ENCODE measurements around the gene PKN1.

PKN1 gene

GRCh38 chr19:14406645-14407401 is 26.3 kb upstream of the PKN1 start:
- peak; percentile 45 for DNase-seq

- peak; percentile 64 for DNase-seq
Measured at GRCh38 chr19:14407605-14408484, 25.3 kb upstream of the PKN1 start.

GRCh38 chr19:14408491-14409145 is 24.5 kb upstream of the PKN1 start:
- DNase-seq, result peak; percentile 60

- peak; percentile 67 for DNase-seq
Measured at GRCh38 chr19:14409146-14410023, 23.7 kb upstream of the PKN1 start.

GRCh38 chr19:14410091-14411051 is 22.7 kb upstream of the PKN1 start:
- DNase-seq, result peak; percentile 76

- DNase-seq, result peak; percentile 51
Measured at GRCh38 chr19:14411161-14411937, 21.8 kb upstream of the PKN1 start.

GRCh38 chr19:14411938-14412245 is 21.2 kb upstream of the PKN1 start:
- DNase-seq, result peak; percentile 46

GRCh38 chr19:14412324-14412995 is 20.6 kb upstream of the PKN1 start:
- DNase-seq, result peak; percentile 56

GRCh38 chr19:14412996-14413692 is 20.0 kb upstream of the PKN1 start:
- DNase-seq, result peak; percentile 53

GRCh38 chr19:14413693-14414181 is 19.4 kb upstream of the PKN1 start:
- no peak for DNase-seq

GRCh38 chr19:14414926-14415690 is 18.0 kb upstream of the PKN1 start:
- peak; percentile 35 for DNase-seq

- peak; percentile 28 for DNase-seq
Measured at GRCh38 chr19:14416817-14417231, 16.3 kb upstream of the PKN1 start.

- DNase-seq, result no peak
Measured at GRCh38 chr19:14418856-14419105, 14.3 kb upstream of the PKN1 start.

GRCh38 chr19:14419106-14419813 is 13.8 kb upstream of the PKN1 start, which contains the start of gene DDX39A:
DDX39A (minus strand) TSS chr19:14419341; CDS start chr19:14413220, 6,121 bp downstream.
- peak; percentile 99 for DNase-seq

GRCh38 chr19:14425696-14426138 is 7.4 kb upstream of the PKN1 start:
- DNase-seq, result no peak

- DNase-seq, result no peak
Measured at GRCh38 chr19:14427461-14427860, 5.6 kb upstream of the PKN1 start.

- no peak for DNase-seq
Measured at GRCh38 chr19:14428882-14429416, 4.2 kb upstream of the PKN1 start.
